GM10248 (cell line): ENCODE data around the gene RHOBTB3.

Experiments used
- CTCF ChIA-PET: fragments of 300-600 bp; sonication (Branson Sonifier 250); formaldehyde crosslinking; extraction: SDS; loops from one replicate; lab custom pipeline; 2021; ENCODE audit warnings: antibody characterized with exemption; lab: Yijun Ruan, JAX
- POLR2A ChIA-PET: fragments of 350-650 bp; sonication (Branson Sonifier 250); formaldehyde crosslinking; extraction: SDS; loops from one replicate; lab custom pipeline; 2020; ENCODE audit warnings: antibody characterized with exemption; lab: Yijun Ruan, JAX
- DNase-seq: peaks from one replicate; pipeline ENCODE4 v3.0.0; 2012; ENCODE audit errors: extremely low spot score
- TF ChIP-seq, protein P1 (sequence below): IDR thresholded peaks from 2 replicates; pipeline ENCODE4 v1.5.1; 2012; ENCODE audit warnings: mild to moderate bottlenecking, low read depth; ENCODE audit errors: extremely low read depth, missing control alignments, control extremely low read depth

RHOBTB3 gene

DNA sequence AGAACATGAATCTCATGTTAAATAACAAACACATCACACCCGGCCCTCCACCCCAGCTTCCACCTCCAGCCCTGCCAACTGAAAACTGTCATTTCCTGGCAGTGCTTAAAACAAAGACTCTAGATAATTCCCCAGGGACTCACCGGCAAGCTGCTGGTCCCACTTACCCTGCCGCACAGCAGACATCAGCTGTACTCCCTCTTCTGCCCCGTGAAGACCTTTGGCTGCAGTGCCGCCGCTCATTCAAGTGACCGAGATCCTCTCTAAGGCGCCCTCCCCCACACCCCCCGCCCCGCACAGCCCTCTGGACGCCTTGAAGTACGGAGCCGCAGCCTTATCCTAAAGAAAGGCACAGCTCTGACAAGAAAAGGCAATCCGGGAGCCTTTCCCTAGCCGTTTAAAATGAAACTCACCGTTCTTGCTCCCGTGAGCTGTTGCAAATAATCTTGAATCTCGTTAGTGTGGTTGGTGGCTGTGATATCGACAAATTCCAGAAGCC, 91.0 kb downstream of the RHOBTB3 start:
- CTCF ChIA-PET: interaction anchor here (0.8 to 8.3 kb wide), 15 partner anchors 9 to 178 kb away, joined by 3 to 68 read pairs (median 7); no protein-coding TSS in a partner anchor
- POLR2A ChIA-PET: interaction anchor here (1.0 kb wide), 1 partner anchor 12 kb away, joined by 4 read pairs; no protein-coding TSS in a partner anchor
- TF ChIP-seq, protein P1, sequence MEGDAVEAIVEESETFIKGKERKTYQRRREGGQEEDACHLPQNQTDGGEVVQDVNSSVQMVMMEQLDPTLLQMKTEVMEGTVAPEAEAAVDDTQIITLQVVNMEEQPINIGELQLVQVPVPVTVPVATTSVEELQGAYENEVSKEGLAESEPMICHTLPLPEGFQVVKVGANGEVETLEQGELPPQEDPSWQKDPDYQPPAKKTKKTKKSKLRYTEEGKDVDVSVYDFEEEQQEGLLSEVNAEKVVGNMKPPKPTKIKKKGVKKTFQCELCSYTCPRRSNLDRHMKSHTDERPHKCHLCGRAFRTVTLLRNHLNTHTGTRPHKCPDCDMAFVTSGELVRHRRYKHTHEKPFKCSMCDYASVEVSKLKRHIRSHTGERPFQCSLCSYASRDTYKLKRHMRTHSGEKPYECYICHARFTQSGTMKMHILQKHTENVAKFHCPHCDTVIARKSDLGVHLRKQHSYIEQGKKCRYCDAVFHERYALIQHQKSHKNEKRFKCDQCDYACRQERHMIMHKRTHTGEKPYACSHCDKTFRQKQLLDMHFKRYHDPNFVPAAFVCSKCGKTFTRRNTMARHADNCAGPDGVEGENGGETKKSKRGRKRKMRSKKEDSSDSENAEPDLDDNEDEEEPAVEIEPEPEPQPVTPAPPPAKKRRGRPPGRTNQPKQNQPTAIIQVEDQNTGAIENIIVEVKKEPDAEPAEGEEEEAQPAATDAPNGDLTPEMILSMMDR: no peak
- peak; percentile 51 for DNase-seq

DNA sequence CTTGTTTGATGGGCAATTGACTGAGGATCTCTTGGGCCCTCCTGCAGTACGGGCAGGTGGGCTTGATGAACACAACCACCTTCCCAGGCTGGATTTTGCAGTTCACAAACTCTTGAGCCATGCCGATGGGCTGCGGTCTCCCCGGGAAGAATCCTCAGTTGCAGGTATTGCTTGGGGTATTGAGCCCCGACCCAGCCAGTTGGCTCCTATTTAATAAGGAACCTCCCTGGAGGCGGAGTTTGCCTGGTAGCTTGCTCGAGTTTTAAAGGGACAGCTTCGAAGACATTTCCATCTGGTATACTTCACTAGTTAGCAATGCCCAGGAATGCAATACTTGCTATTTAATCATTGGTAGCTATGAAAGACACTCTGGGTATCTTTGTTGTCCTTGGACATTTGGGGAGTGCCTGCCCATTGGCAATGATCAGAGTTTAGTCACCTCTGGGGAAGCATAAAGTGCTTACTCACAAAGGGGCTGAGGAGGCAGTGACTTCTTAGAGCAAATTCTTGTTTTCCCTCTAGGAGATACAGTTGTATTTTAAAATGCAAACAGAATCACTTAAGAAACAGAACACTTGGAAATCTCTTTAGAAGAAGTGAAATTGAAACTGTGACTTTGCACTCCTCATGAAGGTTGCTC, 91.5 kb downstream of the RHOBTB3 start, which contains the start of gene GLRX:
Gene GLRX (minus strand): TSS at position 185 of the 640 bp plus-strand sequence. CDS start 64 bp downstream, at position 121.
- peak; percentile 58 for DNase-seq
- TF ChIP-seq, protein P1: no peak
- POLR2A ChIA-PET: interaction anchor here (0.7 to 1.0 kb wide), 2 partner anchors 12 to 14 kb away, joined by 4 read pairs; no protein-coding TSS in a partner anchor

DNA sequence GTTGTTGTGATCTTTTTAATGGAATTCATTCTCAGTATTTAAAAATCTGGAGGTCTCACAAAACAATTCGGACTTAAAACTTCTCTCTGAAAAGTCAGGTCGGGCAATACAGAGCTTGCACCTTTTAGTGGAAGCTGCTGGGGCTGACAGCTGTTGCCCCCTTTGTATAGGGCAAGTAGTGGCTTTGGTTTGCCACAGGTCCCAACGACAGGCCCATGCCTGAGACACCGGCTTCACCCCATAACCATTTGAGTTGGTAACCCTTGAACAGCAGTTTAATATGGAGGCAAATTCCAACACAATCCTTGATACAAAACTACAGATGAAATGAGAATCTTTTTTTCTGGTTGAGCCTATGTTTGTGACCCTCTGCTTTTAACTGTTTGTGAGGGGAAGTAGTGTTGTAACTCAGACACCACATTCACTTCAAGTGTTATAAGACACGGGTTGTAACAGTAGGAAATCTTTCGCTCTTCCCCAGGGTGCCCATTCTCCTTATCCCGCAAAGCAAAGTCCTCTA, 92.1 kb downstream of the RHOBTB3 start:
- no peak for DNase-seq
- CTCF ChIA-PET: interaction anchor here (0.6 to 8.3 kb wide), 15 partner anchors 8 to 179 kb away, joined by 3 to 68 read pairs (median 5); partner anchors contain the start of gene RFESD
- POLR2A ChIA-PET: interaction anchor here (0.7 kb wide), 1 partner anchor 15 kb away, joined by 4 read pairs; no protein-coding TSS in a partner anchor
- TF ChIP-seq, protein P1: no peak

More for the DNA sequence above, 91.5 kb downstream of the RHOBTB3 start, which contains the start of gene GLRX:
- CTCF ChIA-PET: interaction anchor here (0.8 to 8.3 kb wide), 15 partner anchors 9 to 179 kb away, joined by 3 to 68 read pairs (median 7); no protein-coding TSS in a partner anchor

DNA sequence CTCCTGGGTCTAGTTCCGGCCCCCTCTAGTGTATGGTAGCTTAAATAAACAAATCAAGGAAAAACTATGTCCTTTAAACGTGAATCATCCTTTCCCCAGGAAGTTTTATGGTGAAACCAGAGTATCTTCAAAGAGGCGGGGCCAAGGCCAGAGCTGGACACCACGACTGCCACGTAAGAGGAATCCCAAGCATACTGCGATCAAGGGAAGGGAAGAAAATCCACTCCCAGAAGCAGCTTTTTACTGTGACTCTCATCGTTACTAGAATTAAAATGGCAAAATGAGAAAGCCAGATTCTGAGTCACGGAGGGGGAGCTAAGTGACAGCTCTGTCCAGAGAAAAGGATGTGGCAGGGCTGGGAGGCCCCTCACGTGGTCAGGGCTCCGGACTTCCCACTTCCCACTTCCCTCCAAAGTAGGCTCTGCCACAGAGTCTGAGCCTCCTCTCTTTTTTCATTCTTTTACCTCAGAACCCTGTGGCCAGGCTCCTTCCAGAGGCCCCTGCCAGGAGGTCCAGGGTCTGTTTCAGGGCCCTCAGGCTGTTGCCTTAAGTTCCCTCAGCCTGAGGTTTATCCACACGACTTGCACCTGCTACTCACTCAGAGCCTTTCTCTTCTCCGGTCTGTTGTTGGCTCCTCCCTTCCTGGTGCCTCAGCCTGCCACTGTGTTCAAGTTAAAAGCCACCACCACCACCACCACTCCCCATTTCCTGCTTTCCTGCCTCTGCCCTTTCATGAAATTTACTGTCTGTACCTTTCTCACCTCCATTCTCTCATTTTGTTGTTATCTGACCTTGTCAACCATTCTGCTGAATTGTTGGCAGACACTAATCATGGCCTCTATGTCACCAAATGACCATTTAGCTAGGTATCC, 92.8 kb downstream of the RHOBTB3 start:
- no peak for DNase-seq
- POLR2A ChIA-PET: no interaction called here
- CTCF ChIA-PET: interaction anchor here (0.6 to 8.3 kb wide), 12 partner anchors 11 to 180 kb away, joined by 3 to 68 read pairs (median 6); partner anchors contain the start of gene RFESD
- TF ChIP-seq, protein P1: no peak

DNA sequence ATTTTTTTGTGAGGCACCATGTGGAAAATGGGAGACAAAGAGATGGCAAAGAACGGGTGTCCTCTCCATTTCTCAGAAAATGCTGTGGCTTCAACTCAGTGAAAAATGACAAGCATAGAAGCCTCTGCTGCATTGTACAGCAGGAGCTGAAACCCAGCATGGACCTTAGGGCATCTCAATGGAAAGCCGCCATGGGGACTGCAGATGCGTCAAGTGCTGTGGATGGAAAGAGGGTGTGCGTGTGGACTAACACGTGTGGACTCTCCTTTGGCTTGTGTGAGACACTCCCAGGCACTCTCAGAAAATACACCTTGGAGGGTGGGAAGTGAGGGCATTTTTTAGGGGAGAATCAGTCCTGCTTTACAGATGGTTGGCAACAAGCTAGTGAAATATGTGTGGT, 93.6 kb downstream of the RHOBTB3 start:
- ChIA-PET POLR2A (no interaction called here), CTCF (interaction anchor here (0.9 to 8.3 kb wide), 7 partner anchors 9 to 56 kb away, joined by 3 to 68 read pairs (median 7); no protein-coding TSS in a partner anchor)
- no peak for DNase-seq
- TF ChIP-seq, protein P1: no peak
